HepG2 (cell line): ENCODE results near the gene ZNF48. TPM values are rescaled to one million over a fixed set of nuclear protein-coding genes. Genes with fewer than 3 reads are reported as not detected.

Source experiments
- ARNT2 ChIP-seq: sonication (generic); formaldehyde crosslinking; IDR thresholded peaks from 2 replicates; pipeline ENCODE4 v1.8.0; 2022; ENCODE audit warnings: mild to moderate bottlenecking, low read depth, missing genetic modification reagents, moderate library complexity
- HOXA9 ChIP-seq: sonication (generic); formaldehyde crosslinking; IDR thresholded peaks from 2 replicates; pipeline ENCODE4 v1.8.1; 2022; ENCODE audit warnings: missing genetic modification reagents, mild to moderate bottlenecking, moderate library complexity, borderline replicate concordance
- IKZF4 ChIP-seq: sonication (generic); formaldehyde crosslinking; IDR thresholded peaks from 2 replicates; pipeline ENCODE4 v1.5.1; 2020; ENCODE audit warnings: borderline replicate concordance, mild to moderate bottlenecking, low read depth, missing genetic modification reagents; ENCODE audit errors: not compliant biosample characterization
- JARID2 ChIP-seq: sonication (generic); formaldehyde crosslinking; IDR thresholded peaks from 2 replicates; pipeline ENCODE4 v1.8.1; 2023; ENCODE audit warnings: missing genetic modification reagents, inconsistent platforms; ENCODE audit not compliant: insufficient replicate concordance
- MEIS1 ChIP-seq: sonication (generic); formaldehyde crosslinking; IDR thresholded peaks from 2 replicates; pipeline ENCODE4 v1.9.0; 2021; ENCODE audit warnings: mild to moderate bottlenecking, missing genetic modification reagents, moderate library complexity, borderline replicate concordance
- NFE2L2 ChIP-seq: fragments of 150-350 bp; IDR thresholded peaks from 2 replicates; pipeline ENCODE4 v1.6.1; 2014; ENCODE audit warnings: low read length
- ONECUT2 ChIP-seq: sonication (generic); formaldehyde crosslinking; IDR thresholded peaks from 2 replicates; pipeline ENCODE4 v1.4.0; 2020; ENCODE audit warnings: missing genetic modification reagents
- PAXIP1 ChIP-seq: sonication (generic); formaldehyde crosslinking; conservative IDR thresholded peaks from 2 replicates; pipeline ENCODE4 v1.4.0; 2020; ENCODE audit warnings: mild to moderate bottlenecking, missing genetic modification reagents, moderate library complexity
- PITX1 ChIP-seq: sonication (generic); formaldehyde crosslinking; IDR thresholded peaks from 2 replicates; pipeline ENCODE4 v1.5.1; 2020; ENCODE audit warnings: mild to moderate bottlenecking, missing genetic modification reagents
- RXRA ChIP-seq: sonication (generic); formaldehyde crosslinking; IDR thresholded peaks from 2 replicates; pipeline ENCODE4 v1.5.1; 2020; ENCODE audit warnings: missing genetic modification reagents
- SP1 ChIP-seq, 2 experiments: fragments of 450-650 bp in 1 of 2; sonication (generic) in 1 of 2; formaldehyde crosslinking in 1 of 2; IDR thresholded peaks; 2 replicates each; pipeline versions ENCODE4 v1.4.0 to v1.6.1; 2016 to 2020; ENCODE audit warnings: missing genetic modification reagents in 1 of 2
- SRY ChIP-seq: sonication (generic); formaldehyde crosslinking; IDR thresholded peaks from 2 replicates; pipeline ENCODE4 v1.8.0; 2022; ENCODE audit warnings: mild to moderate bottlenecking, missing genetic modification reagents
- ZBTB1 ChIP-seq: sonication (generic); formaldehyde crosslinking; IDR thresholded peaks from 2 replicates; pipeline ENCODE4 v1.4.0; 2020; ENCODE audit warnings: missing genetic modification reagents, borderline replicate concordance
- ZBTB42 ChIP-seq: sonication (generic); formaldehyde crosslinking; IDR thresholded peaks from 2 replicates; pipeline ENCODE4 v1.5.0; 2020; ENCODE audit warnings: mild to moderate bottlenecking, missing genetic modification reagents
- ZBTB7B ChIP-seq: sonication (generic); formaldehyde crosslinking; IDR thresholded peaks from 2 replicates; pipeline ENCODE4 v1.4.0; 2020; ENCODE audit warnings: missing genetic modification reagents
- ZFP41 ChIP-seq: sonication (generic); formaldehyde crosslinking; IDR thresholded peaks from 2 replicates; pipeline ENCODE4 v1.4.0; 2020; ENCODE audit warnings: mild to moderate bottlenecking, missing genetic modification reagents, borderline replicate concordance
- ZKSCAN5 ChIP-seq: sonication (generic); formaldehyde crosslinking; IDR thresholded peaks from 2 replicates; pipeline ENCODE4 v1.5.1; 2020; ENCODE audit warnings: mild to moderate bottlenecking, missing genetic modification reagents
- ZNF17 ChIP-seq: sonication (generic); formaldehyde crosslinking; IDR thresholded peaks from 2 replicates; pipeline ENCODE4 v1.5.0; 2020; ENCODE audit warnings: mild to moderate bottlenecking, missing genetic modification reagents
- ZNF468 ChIP-seq: sonication (generic); formaldehyde crosslinking; IDR thresholded peaks from 2 replicates; pipeline ENCODE4 v1.8.0; 2022; ENCODE audit warnings: mild to moderate bottlenecking, moderate library complexity, missing genetic modification reagents
- ZNF484 ChIP-seq: sonication (generic); formaldehyde crosslinking; IDR thresholded peaks from 2 replicates; pipeline ENCODE4 v1.5.1; 2020; ENCODE audit warnings: mild to moderate bottlenecking, low read depth, missing genetic modification reagents, borderline replicate concordance
- ZNF496 ChIP-seq: sonication (generic); formaldehyde crosslinking; IDR thresholded peaks from 2 replicates; pipeline ENCODE4 v1.8.1; 2023; ENCODE audit warnings: mild to moderate bottlenecking, moderate library complexity, missing genetic modification reagents; ENCODE audit not compliant: insufficient replicate concordance
- ZNF501 ChIP-seq: sonication (generic); formaldehyde crosslinking; IDR thresholded peaks from 2 replicates; pipeline ENCODE4 v1.5.1; 2020; ENCODE audit warnings: mild to moderate bottlenecking, moderate library complexity, missing genetic modification reagents
- ZNF543 ChIP-seq: sonication (generic); formaldehyde crosslinking; IDR thresholded peaks from 2 replicates; pipeline ENCODE4 v1.4.0; 2020; ENCODE audit warnings: mild to moderate bottlenecking, missing genetic modification reagents
- ZNF713 ChIP-seq: sonication (generic); formaldehyde crosslinking; IDR thresholded peaks from 2 replicates; pipeline ENCODE4 v1.4.0; 2020; ENCODE audit warnings: mild to moderate bottlenecking, missing genetic modification reagents
- ZSCAN21 ChIP-seq: sonication (generic); formaldehyde crosslinking; IDR thresholded peaks from 2 replicates; pipeline ENCODE4 v1.8.0; 2022; ENCODE audit warnings: mild to moderate bottlenecking, missing genetic modification reagents, moderate library complexity, borderline replicate concordance
- ZSCAN30 ChIP-seq: sonication (generic); formaldehyde crosslinking; IDR thresholded peaks from 2 replicates; pipeline ENCODE4 v1.5.0; 2020; ENCODE audit warnings: mild to moderate bottlenecking, missing genetic modification reagents
- polyA plus RNA-seq, 8 experiments: library from polyadenylated mRNA; depleted of rRNA in 3 of 8; stranded (reverse) in 7 of 8; unstranded in 1 of 8; fragments of >200 nt; fragmentation: Illumina TruSeq in 4 of 8; extraction: Trizol in 4 of 8; gene quantifications; 2 replicates each; pipeline versions ENCODE4 v1.2.1 to v1.2.3, GENCODE V29; 2011 to 2016; ENCODE audit warnings: low read depth in 4 of 8, missing spikeins in 1 of 8, mixed read lengths in 1 of 8; ENCODE audit not compliant: insufficient read depth in 1 of 8
- total RNA-seq, 5 experiments: library from RNA; depleted of rRNA; stranded (reverse); fragments of >200 nt; fragmentation: Illumina TruSeq; extraction: Trizol; gene quantifications; 2 replicates each; pipeline ENCODE4 v1.2.3, GENCODE V29; 2016; ENCODE audit warnings: low read depth in 1 of 5

The ZNF48 gene
- total and polyA plus RNA-seq, 2 of the 13 experiments (the other 11 are each of a cell fraction or from before 2014, with no cell fraction given) = 9.9 to 12.3 TPM

GRCh38 chr16:30409125-30410060 is 14.2 kb downstream of the ZNF48 start (continued):
- TF ChIP-seq PAXIP1 (CRISPR knock-in tag) (no peak), ZNF543 (no peak), ZBTB42 (CRISPR knock-in tag) (no peak), ZNF496 (CRISPR knock-in tag) (no peak), ZKSCAN5 (no peak), ZBTB7B (CRISPR knock-in tag) (peak; percentile 86), MEIS1 (CRISPR knock-in tag) (no peak), SRY (CRISPR knock-in tag) (no peak; the same call in 1 of the 2 replicates), ZSCAN21 (CRISPR knock-in tag) (0 out of 2 replicates have a peak, but pooled peaks have one; percentile 33), IKZF4 (CRISPR knock-in tag) (no peak), ZNF484 (CRISPR knock-in tag) (no peak), ZSCAN30 (peak; percentile 94; the same call in 1 of the 2 replicates), ZNF17 (CRISPR knock-in tag) (no peak), ZNF713 (CRISPR knock-in tag) (0 out of 2 replicates have a peak, but pooled peaks have one; percentile 25), ONECUT2 (CRISPR knock-in tag) (no peak), JARID2 (CRISPR knock-in tag) (no peak), RXRA (CRISPR knock-in tag) (0 out of 2 replicates have a peak, but pooled peaks have one; percentile 31), SP1 (IDR thresholded peaks at IDR 0.05) (no peak), SP1 (CRISPR knock-in tag; IDR thresholded peaks at IDR 0.05) (peak; percentile 39), NFE2L2 (no peak), ZBTB1 (CRISPR knock-in tag) (no peak), PITX1 (peak; percentile 66; the same call in 1 of the 2 replicates), ZFP41 (CRISPR knock-in tag) (no peak), ARNT2 (CRISPR knock-in tag) (no peak), HOXA9 (CRISPR knock-in tag) (no peak), ZNF501 (peak; percentile 83), ZNF468 (CRISPR knock-in tag) (no peak)
